Measurements from ENCODE around the gene GPRC5C.

GPRC5C gene

GRCh38 chr17:74394275-74394950, 37.5 kb upstream of the GPRC5C start (continued):
- TF ChIP-seq PRDM1 (tag by site-specific recombination; IDR thresholded peaks at IDR 0.05) (no peak), ZNF37A (tag by site-specific recombination; IDR thresholded peaks at IDR 0.05) (no peak)

- ChIA-PET CTCF (interaction anchor here (0.6 to 5.0 kb wide), 4 partner anchors 13 to 42 kb away, joined by 3 to 34 read pairs (median 12); partner anchors contain the start of gene GPR142), POLR2A (no interaction called here)
Measured at GRCh38 chr17:74394977-74395376, 36.9 kb upstream of the GPRC5C start.

GRCh38 chr17:74396567-74396966, 35.3 kb upstream of the GPRC5C start:
- POLR2A ChIA-PET, result no interaction called here
- TF ChIP-seq ZNF768 (tag by site-specific recombination; IDR thresholded peaks at IDR 0.05) (peak; percentile 71; the same call in 1 of the 2 replicates), ZNF707 (tag by site-specific recombination; IDR thresholded peaks at IDR 0.05) (no peak)
- no peaks in the 10 kb centered on the region for H3K36me3 ChIP-seq (ENCODE audit: control insufficient read depth in 2 of 2, insufficient read depth in 1 of 2, low read length in 2 of 2)
- no peak overlapping the region for H3K4me3 ChIP-seq (ENCODE audit: low read depth, low read length)
- no peaks in the 10 kb centered on the region for H3K4me1 ChIP-seq (ENCODE audit: control insufficient read depth, insufficient read depth, low read length)
- no peak overlapping the region for H3K27ac ChIP-seq (ENCODE audit: extremely low read depth, low read depth, low read length)
- H3K9me3 ChIP-seq (ENCODE audit: control insufficient read depth, insufficient read depth, low read depth, low read length), result no peaks in the 10 kb centered on the region
- CTCF ChIA-PET, result interaction anchor here (1.5 kb wide), 1 partner anchor 61 kb away, joined by 5 read pairs; no protein-coding TSS in a partner anchor

More at GRCh38 chr17:74394977-74395376, 36.9 kb upstream of the GPRC5C start:
- TF ChIP-seq ZNF624 (tag by site-specific recombination; IDR thresholded peaks at IDR 0.05) (no peak), ZNF548 (tag by site-specific recombination; IDR thresholded peaks at IDR 0.05) (no peak), ZNF549 (tag by site-specific recombination; IDR thresholded peaks at IDR 0.05) (no peak), MEIS1 (CRISPR knock-in tag; IDR thresholded peaks at IDR 0.05; ENCODE audit: borderline replicate concordance) (no peak), ZBTB20 (tag by site-specific recombination; IDR thresholded peaks at IDR 0.05) (no peak), ZNF514 (tag by site-specific recombination; IDR thresholded peaks at IDR 0.05) (no peak), ZNF19 (tag by site-specific recombination; IDR thresholded peaks at IDR 0.05; ENCODE audit: low read depth) (no peak), ZNF830 (tag by site-specific recombination; IDR thresholded peaks at IDR 0.05; ENCODE audit: low read depth) (no peak), ZNF626 (tag by site-specific recombination; IDR thresholded peaks at IDR 0.05) (no peak), ZNF146 (tag by site-specific recombination; IDR thresholded peaks at IDR 0.05) (no peak)
- Histone ChIP-seq H3K4me3 (ENCODE audit: low read depth, low read length) (no peak overlapping the region), H3K36me3 (ENCODE audit: control insufficient read depth in 2 of 2, insufficient read depth in 1 of 2, low read length in 2 of 2) (no peaks in the 10 kb centered on the region), H3K9me3 (ENCODE audit: control insufficient read depth, insufficient read depth, low read depth, low read length) (no peaks in the 10 kb centered on the region), H3K4me1 (ENCODE audit: control insufficient read depth, insufficient read depth, low read length) (no peaks in the 10 kb centered on the region), H3K27ac (ENCODE audit: extremely low read depth, low read depth, low read length) (no peak overlapping the region)

GRCh38 chr17:74402048-74402447, 29.8 kb upstream of the GPRC5C start:
- ChIA-PET CTCF (interaction anchor here (9.1 kb wide), 1 partner anchor 53 kb away, joined by 61 read pairs; no protein-coding TSS in a partner anchor), POLR2A (no interaction called here)
- Histone ChIP-seq H3K4me3 (ENCODE audit: low read depth, low read length) (no peak overlapping the region), H3K36me3 (ENCODE audit: control insufficient read depth in 2 of 2, insufficient read depth in 1 of 2, low read length in 2 of 2) (no peaks in the 10 kb centered on the region), H3K27ac (ENCODE audit: extremely low read depth, low read depth, low read length) (no peak overlapping the region), H3K9me3 (ENCODE audit: control insufficient read depth, insufficient read depth, low read depth, low read length) (no peaks in the 10 kb centered on the region), H3K4me1 (ENCODE audit: control insufficient read depth, insufficient read depth, low read length) (no peaks in the 10 kb centered on the region)
- no peak for TF ChIP-seq ZNF423 (tag by site-specific recombination; IDR thresholded peaks at IDR 0.05)
- no peak for TF ChIP-seq ZNF311 (tag by site-specific recombination; IDR thresholded peaks at IDR 0.05; ENCODE audit: borderline replicate concordance)
- no peak for TF ChIP-seq ZNF16 (tag by site-specific recombination; IDR thresholded peaks at IDR 0.05; ENCODE audit: low read depth)
- no peak for TF ChIP-seq ZSCAN4 (tag by site-specific recombination; IDR thresholded peaks at IDR 0.05)
